GM20000 (cell line): Measurements from ENCODE around the gene ISYNA1.
A peak's percentile ranks its signal among the peaks of the same experiment; 100 is the strongest.

Source experiments
- DNase-seq: peaks from one replicate; pipeline ENCODE4 v3.0.0; 2012; ENCODE audit warnings: low spot score
- TF ChIP-seq, protein P1 (sequence below): IDR thresholded peaks from 2 replicates; pipeline ENCODE4 v1.5.1; 2012; ENCODE audit warnings: mild to moderate bottlenecking, control low read depth; ENCODE audit errors: extremely low read depth, missing control alignments

The ISYNA1 gene

DNA sequence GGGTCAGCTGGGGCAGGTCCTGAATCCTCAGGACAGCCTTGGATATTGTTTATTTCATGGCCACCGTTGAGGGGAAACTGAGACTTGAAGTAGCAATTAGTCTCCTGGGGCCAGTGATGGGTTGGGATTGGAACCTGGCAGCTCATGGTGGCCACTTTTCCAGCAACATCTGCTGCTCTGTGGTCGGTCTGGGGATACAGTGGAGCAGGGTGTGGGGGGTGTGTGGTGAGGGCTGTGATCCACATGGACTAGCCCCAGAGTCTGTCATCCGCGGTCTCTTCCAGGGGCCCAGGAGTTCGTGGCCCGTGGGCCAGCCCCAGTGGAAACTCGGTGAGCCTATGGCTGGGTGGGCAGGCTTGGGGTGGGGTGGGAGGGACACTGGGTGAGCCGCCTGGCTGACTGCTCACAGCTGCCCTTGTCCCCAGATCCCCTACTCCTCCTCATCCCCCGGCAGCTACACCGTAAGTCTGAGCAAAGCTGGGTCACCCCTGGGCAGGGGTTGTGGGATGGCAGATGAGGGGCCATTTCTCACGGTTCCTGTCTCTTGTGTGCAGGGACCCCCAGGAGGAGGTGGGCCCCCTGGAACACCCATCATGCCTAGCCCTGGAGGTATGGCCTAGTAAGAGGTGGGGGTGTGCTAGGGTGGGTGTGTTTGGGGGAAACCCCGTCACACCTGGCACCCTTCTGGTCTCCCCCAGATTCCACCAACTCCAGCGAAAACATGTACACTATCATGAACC lies 5.5 kb downstream of the ISYNA1 start:
- TF ChIP-seq, protein P1, sequence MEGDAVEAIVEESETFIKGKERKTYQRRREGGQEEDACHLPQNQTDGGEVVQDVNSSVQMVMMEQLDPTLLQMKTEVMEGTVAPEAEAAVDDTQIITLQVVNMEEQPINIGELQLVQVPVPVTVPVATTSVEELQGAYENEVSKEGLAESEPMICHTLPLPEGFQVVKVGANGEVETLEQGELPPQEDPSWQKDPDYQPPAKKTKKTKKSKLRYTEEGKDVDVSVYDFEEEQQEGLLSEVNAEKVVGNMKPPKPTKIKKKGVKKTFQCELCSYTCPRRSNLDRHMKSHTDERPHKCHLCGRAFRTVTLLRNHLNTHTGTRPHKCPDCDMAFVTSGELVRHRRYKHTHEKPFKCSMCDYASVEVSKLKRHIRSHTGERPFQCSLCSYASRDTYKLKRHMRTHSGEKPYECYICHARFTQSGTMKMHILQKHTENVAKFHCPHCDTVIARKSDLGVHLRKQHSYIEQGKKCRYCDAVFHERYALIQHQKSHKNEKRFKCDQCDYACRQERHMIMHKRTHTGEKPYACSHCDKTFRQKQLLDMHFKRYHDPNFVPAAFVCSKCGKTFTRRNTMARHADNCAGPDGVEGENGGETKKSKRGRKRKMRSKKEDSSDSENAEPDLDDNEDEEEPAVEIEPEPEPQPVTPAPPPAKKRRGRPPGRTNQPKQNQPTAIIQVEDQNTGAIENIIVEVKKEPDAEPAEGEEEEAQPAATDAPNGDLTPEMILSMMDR = no peak
- no peak for DNase-seq

GRCh38 chr19:18431351-18432197 lies 6.4 kb downstream of the ISYNA1 start:
- no peak for DNase-seq
- TF ChIP-seq, protein P1 = no peak

GRCh38 chr19:18430417-18431144 lies 7.4 kb downstream of the ISYNA1 start:
- DNase-seq = no peak
- TF ChIP-seq, protein P1 = no peak

DNA sequence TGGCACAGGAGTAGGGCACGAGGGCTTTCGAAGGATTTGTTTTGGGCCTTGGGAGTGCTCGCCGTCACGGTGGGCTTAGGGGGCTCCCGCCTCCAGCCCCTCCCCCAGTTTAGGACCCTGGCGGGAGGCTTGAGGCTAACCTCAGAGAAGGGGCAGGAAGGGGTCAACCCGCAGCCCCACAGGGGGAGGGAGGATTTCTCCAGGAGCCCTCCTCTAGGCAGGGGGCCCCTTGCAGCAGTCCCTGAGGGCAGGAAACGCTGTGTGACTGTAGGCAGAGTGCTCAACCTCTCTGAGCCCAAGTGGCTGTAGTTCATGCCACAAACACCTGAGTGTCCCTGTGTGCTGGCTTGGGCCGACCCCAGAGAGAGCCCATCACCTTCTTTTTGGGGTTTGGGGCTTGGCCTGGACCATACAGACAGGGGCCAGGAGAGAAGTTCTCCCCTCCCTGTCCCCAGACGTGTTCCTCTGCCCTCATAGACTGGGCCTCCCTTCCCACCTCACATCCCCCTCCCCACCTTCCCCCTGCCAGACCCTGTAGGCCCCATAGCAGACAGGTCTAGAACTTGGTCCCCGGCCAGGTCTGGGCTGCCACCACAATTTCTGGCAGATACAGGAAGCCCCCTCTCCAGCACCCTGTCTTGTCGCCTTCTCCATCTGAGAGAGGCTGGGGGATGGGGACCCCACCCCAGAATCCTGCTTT lies 8.1 kb downstream of the ISYNA1 start:
- TF ChIP-seq, protein P1 = no peak
- DNase-seq = no peak

DNA sequence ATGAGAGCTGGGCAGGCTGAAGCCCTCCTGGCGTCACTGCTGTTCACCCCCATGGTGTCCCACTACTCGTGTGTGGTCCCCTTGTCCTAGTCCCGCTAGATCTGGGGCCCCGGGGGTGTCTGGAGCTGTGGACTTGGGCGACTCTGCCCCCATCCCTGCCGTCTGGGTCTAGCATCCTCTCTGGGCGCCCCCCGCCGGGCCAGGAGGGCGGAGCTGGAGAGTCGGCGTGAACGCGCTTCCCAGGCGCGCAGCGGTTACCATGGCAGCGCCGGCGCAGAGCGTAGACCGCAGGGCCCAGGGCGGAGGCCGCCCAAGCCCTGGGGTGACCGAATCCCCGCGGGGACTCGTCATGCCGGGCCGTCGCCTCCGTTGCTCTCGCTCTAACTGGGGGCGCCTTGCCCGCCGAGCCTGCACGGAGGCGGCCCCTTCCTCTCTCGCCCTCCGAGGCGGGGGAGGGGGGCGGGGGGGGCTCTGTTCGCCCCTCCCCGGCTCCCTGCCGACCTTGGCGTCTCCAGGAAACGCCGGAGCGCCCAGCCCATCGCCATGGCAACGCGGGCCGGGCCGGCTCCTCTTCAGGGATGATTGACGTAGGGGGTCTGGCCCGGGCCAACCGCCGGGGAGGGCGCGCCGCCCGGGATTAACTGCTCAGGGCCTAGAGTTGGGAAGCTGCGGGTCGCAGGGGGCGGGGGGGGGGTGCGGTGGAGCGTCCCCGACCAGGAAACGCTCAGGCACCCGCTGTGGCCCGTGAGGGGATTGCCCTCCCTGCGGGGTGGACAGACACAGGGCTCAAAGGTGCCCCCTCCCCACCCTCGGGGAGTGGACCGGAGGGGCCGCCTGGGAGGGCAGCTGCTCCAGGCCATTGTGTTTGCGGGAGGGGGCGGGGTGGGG lies 8.9 kb downstream of the ISYNA1 start:
- TF ChIP-seq, protein P1 = peak; percentile 9

DNA sequence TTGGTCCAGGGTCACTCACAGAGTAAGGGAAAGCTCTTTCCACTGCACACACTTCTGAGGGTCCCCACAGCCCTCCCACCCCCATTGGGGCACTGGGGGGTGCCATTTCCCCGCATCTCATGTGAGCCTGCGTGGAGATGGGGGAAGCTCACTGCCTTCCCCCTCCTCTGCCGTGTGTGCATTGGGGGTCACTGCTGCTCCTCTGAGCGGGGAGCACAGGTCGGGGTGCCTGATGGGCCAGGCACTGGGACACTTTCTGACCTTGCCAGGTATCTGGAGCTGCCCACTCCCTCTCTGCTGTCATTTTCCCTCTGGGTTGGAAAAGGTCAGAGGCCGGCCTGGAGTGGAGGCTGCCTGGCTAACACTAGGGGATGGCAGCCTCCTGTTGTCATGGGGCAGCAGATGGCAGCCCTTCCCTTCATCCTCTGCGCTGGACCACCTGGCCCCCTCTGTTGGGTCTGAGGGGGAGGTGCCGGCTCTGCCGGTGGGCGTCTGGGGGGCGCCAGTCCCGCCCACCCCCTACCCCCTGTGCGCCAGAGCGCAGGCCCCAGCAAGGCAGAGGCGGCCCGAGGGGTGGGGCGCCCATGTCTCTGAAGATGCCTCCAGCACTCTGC lies 9.7 kb downstream of the ISYNA1 start:
- no peak for DNase-seq
- TF ChIP-seq, protein P1 = no peak

More for the DNA sequence above, 8.9 kb downstream of the ISYNA1 start:
- DNase-seq = peak; percentile 97
